ENCODE results near the gene DAGLA.

DNA sequence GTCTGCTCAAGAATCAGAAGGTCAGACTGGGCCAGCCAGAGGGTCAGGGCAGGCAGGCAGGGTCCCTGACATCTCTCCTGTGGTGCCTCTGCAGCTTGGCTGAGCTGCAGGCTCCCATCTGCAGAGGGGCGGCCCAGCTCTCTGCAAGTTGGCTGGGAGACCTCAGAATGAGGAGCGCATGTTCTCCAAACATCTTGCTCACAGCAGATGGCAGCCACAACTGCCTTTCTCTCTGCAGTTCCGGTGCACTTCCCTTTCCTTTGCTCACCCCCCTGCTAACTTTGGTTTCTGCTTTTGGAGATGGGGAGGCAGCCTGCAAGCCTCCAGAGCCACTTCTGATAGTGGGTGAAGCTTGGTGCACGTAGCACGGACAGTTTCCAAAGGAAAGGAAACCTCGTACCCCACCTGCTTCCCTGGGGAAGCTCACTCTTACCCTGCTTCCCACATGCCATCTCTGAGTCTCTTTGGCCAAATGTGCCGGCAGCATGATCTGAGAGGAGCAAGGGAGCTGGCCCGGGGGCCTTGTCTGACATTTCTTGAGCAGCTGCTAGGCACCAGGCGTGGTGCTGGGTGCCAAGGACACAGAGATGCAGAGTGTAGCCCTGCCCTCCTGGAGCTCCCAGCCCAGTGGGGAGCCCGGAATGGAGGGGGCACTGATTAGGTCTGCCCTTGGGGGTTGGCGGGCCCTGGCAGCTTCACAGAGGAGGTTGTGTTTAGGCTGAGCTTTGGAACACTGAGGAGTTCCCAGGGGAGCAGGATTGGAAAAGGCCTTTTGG is 18.2 kb downstream of the DAGLA start:
- TF ChIP-seq ZNF891 (CRISPR knock-in tag; IDR thresholded peaks at IDR 0.05) (no peak), ZNF567 (CRISPR knock-in tag; IDR thresholded peaks at IDR 0.05; ENCODE audit: borderline replicate concordance) (no peak), NFYB (CRISPR knock-in tag; IDR thresholded peaks at IDR 0.05) (no peak), EP300 (IDR thresholded peaks at IDR 0.05; ENCODE audit: low read depth in 2 of 2, low read length in 2 of 2) (no peak), EP300 (CRISPR knock-in tag; IDR thresholded peaks at IDR 0.05; ENCODE audit: borderline replicate concordance) (no peak), ZNF546 (CRISPR knock-in tag; conservative IDR thresholded peaks at IDR 0.05) (no peak), TRIM24 (CRISPR knock-in tag; IDR thresholded peaks at IDR 0.05) (no peak), REXO4 (CRISPR knock-in tag; IDR thresholded peaks at IDR 0.05; ENCODE audit: borderline replicate concordance) (no peak)
- TF ChIP-seq, protein P1, sequence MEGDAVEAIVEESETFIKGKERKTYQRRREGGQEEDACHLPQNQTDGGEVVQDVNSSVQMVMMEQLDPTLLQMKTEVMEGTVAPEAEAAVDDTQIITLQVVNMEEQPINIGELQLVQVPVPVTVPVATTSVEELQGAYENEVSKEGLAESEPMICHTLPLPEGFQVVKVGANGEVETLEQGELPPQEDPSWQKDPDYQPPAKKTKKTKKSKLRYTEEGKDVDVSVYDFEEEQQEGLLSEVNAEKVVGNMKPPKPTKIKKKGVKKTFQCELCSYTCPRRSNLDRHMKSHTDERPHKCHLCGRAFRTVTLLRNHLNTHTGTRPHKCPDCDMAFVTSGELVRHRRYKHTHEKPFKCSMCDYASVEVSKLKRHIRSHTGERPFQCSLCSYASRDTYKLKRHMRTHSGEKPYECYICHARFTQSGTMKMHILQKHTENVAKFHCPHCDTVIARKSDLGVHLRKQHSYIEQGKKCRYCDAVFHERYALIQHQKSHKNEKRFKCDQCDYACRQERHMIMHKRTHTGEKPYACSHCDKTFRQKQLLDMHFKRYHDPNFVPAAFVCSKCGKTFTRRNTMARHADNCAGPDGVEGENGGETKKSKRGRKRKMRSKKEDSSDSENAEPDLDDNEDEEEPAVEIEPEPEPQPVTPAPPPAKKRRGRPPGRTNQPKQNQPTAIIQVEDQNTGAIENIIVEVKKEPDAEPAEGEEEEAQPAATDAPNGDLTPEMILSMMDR (CRISPR knock-in tag; IDR thresholded peaks at IDR 0.05) = no peak
